AG04450 (cell line): Measurements from ENCODE around the gene MSI2. TPM values are rescaled to one million over a fixed set of nuclear protein-coding genes. Genes with fewer than 3 reads are reported as not detected.

Experiments
- CTCF ChIA-PET: fragments of 300-600, 350-600 bp; formaldehyde crosslinking; extraction: SDS; loops from one replicate; lab custom pipeline; 2022; ENCODE audit warnings: antibody characterized with exemption, inconsistent platforms; lab: Charles Lee
- POLR2A ChIA-PET: fragments of 350-600 bp; formaldehyde crosslinking; extraction: SDS; loops from one replicate; lab custom pipeline; 2021; ENCODE audit warnings: antibody characterized with exemption, inconsistent platforms; lab: Yijun Ruan, JAX
- DNase-seq: peaks from one replicate; pipeline ENCODE4 v3.0.0-alpha.2; 2011; ENCODE audit warnings: low read depth, low spot score
- H3K27ac ChIP-seq: one replicate; pipeline ENCODE4 v1.5.1; 2012; ENCODE audit warnings: low read depth, low read length, control low read depth
- H3K27me3 ChIP-seq: one replicate; pipeline ENCODE4 v1.6.0; 2012; ENCODE audit warnings: low read length; ENCODE audit not compliant: control insufficient read depth, insufficient read depth
- H3K4me3 ChIP-seq: 2 replicates; pipeline ENCODE4 v1.5.1; 2011; ENCODE audit warnings: mild to moderate bottlenecking, low read depth, low read length, control low read depth
- H3K9me3 ChIP-seq: 2 replicates; pipeline ENCODE4 v1.5.1; 2012; ENCODE audit warnings: low read length; ENCODE audit not compliant: control insufficient read depth, insufficient read depth
- CTCF ChIP-seq: IDR thresholded peaks from 2 replicates; pipeline ENCODE4 v1.5.1; 2011; ENCODE audit warnings: low read depth, low read length, control low read depth, inconsistent platforms
- polyA plus RNA-seq: library from polyadenylated mRNA; depleted of rRNA; stranded (reverse); fragments of >200 nt; gene quantifications from 2 replicates; pipeline ENCODE4 v1.2.3, GENCODE V29; 2011

MSI2 gene
- polyA plus RNA-seq, 1 experiment: 26.2 TPM

- H3K27me3 ChIP-seq: no peaks in the 10 kb centered on the region
- peaks cover 9% of the 10 kb centered on the region; the same call in 1 of the 2 replicates for H3K9me3 ChIP-seq
- DNase-seq: no peak
- ChIA-PET CTCF (interaction anchor here (1.3 to 2.8 kb wide), 3 partner anchors 35 to 394 kb away, joined by 6 to 10 read pairs (median 9); no protein-coding TSS in a partner anchor), POLR2A (no interaction called here)
- H3K4me3 ChIP-seq: no peak overlapping the region
- peak overlapping the region; percentile 11 for H3K27ac ChIP-seq
- no peak for TF ChIP-seq CTCF
Observed at GRCh38 chr17:57636985-57637665, 380.8 kb downstream of the MSI2 start.

DNA sequence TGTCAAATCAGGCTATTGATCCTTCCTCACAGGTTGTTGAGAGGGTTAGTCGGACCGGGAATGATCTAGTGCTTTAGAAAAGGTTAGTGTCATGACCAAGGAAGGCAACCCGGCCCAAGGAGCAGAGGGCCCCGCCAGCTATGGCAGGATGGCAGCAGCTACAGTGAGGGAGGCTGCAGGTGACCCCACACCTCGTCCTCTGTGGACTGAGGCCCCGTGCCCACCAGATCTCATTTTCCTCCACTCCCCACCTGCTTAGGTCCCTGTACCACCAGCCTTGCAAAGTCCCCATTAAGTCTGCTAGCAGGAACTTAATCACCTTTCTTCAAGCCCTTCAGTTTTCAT, 381.3 kb downstream of the MSI2 start:
- DNase-seq: no peak
- Histone ChIP-seq H3K4me3 (no peak overlapping the region), H3K27me3 (no peaks in the 10 kb centered on the region), H3K27ac (peak overlapping the region; percentile 21), H3K9me3 (peaks cover 9% of the 10 kb centered on the region; the same call in 1 of the 2 replicates)
- POLR2A ChIA-PET: no interaction called here
- no peak for TF ChIP-seq CTCF
- CTCF ChIA-PET: interaction anchor here (2.4 to 2.8 kb wide), 2 partner anchors 35 to 394 kb away, joined by 9 to 10 read pairs; no protein-coding TSS in a partner anchor

- ChIA-PET POLR2A (no interaction called here), CTCF (interaction anchor here (0.7 kb wide), 1 partner anchor 34 kb away, joined by 3 read pairs; no protein-coding TSS in a partner anchor)
- Histone ChIP-seq H3K27ac (no peak overlapping the region), H3K4me3 (no peak overlapping the region), H3K27me3 (no peaks in the 10 kb centered on the region), H3K9me3 (peaks cover 9% of the 10 kb centered on the region; the same call in 1 of the 2 replicates)
- no peak for DNase-seq
- TF ChIP-seq CTCF: no peak
Observed at GRCh38 chr17:57638284-57638683, 382.0 kb downstream of the MSI2 start.

- Histone ChIP-seq H3K27me3 (no peaks in the 10 kb centered on the region), H3K4me3 (no peak overlapping the region), H3K9me3 (peaks cover 4% of the 10 kb centered on the region; the same call in 1 of the 2 replicates), H3K27ac (no peak overlapping the region)
- DNase-seq: no peak
- no peak for TF ChIP-seq CTCF
- ChIA-PET POLR2A (no interaction called here), CTCF (interaction anchor here (0.6 to 1.6 kb wide), 2 partner anchors 16 to 42 kb away, joined by 3 read pairs; no protein-coding TSS in a partner anchor)
Observed at GRCh38 chr17:57639381-57639780, 383.1 kb downstream of the MSI2 start.

DNA sequence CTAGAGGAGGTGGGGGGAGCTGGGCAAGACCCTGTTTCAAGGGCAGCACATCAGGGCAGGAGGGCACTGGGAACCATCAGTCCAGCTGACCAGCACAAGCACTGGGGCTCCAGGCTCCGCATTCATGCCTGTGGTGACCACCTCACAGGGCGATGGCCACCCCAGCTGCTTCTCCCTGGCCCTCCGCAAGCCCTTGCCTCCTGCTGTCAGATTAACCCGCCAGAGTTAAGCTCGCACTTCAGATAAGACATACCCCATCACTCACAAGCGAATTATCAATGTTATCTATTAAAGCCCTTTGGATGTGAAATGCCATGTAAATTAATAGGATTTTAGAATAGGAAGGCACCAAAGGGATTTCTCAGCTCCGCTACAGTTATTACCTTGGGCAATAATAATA, 383.8 kb downstream of the MSI2 start:
- CTCF ChIA-PET: interaction anchor here (0.8 to 1.6 kb wide), 2 partner anchors 17 to 32 kb away, joined by 3 read pairs; no protein-coding TSS in a partner anchor
- no peak for DNase-seq
- Histone ChIP-seq H3K9me3 (peaks cover 3% of the 10 kb centered on the region; the same call in 1 of the 2 replicates), H3K27me3 (no peaks in the 10 kb centered on the region), H3K27ac (no peak overlapping the region), H3K4me3 (no peak overlapping the region)
- POLR2A ChIA-PET: no interaction called here
- no peak for TF ChIP-seq CTCF
